ENCODE measurements around the gene HECTD4. TPM values are rescaled to one million over a fixed set of nuclear protein-coding genes. Genes with fewer than 3 reads are reported as not detected.

Gene HECTD4
- total RNA-seq, 1 donor from 2014 or later = 10.4 TPM

DNA sequence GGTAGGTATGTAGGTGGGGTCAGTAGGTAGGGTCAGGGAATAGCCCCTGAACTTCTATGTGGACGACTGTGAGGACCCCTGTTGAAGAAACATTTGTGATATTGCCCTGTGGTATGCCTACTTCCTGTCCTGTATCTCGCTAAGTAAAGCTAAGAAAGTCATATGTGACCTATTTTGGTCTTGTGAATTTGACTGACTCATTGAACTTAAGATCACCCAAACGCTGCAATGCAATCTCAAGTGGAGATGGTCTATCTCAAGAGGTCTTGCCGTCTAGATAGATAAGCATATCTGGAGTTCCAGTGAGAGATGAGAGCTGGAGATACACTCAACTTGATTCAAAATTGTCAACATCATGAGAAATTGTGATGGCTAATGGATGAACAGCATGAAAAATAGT lies 183.1 kb downstream of the HECTD4 start:
- TF ChIP-seq, protein P1, sequence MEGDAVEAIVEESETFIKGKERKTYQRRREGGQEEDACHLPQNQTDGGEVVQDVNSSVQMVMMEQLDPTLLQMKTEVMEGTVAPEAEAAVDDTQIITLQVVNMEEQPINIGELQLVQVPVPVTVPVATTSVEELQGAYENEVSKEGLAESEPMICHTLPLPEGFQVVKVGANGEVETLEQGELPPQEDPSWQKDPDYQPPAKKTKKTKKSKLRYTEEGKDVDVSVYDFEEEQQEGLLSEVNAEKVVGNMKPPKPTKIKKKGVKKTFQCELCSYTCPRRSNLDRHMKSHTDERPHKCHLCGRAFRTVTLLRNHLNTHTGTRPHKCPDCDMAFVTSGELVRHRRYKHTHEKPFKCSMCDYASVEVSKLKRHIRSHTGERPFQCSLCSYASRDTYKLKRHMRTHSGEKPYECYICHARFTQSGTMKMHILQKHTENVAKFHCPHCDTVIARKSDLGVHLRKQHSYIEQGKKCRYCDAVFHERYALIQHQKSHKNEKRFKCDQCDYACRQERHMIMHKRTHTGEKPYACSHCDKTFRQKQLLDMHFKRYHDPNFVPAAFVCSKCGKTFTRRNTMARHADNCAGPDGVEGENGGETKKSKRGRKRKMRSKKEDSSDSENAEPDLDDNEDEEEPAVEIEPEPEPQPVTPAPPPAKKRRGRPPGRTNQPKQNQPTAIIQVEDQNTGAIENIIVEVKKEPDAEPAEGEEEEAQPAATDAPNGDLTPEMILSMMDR (conservative IDR thresholded peaks at IDR 0.05; ENCODE audit: low read depth, low read length) = no peak
- no peak for DNase-seq (ENCODE audit: low read depth)
- no peak overlapping the region for H3K4me3 ChIP-seq (ENCODE audit: low read depth, low read length)

DNA sequence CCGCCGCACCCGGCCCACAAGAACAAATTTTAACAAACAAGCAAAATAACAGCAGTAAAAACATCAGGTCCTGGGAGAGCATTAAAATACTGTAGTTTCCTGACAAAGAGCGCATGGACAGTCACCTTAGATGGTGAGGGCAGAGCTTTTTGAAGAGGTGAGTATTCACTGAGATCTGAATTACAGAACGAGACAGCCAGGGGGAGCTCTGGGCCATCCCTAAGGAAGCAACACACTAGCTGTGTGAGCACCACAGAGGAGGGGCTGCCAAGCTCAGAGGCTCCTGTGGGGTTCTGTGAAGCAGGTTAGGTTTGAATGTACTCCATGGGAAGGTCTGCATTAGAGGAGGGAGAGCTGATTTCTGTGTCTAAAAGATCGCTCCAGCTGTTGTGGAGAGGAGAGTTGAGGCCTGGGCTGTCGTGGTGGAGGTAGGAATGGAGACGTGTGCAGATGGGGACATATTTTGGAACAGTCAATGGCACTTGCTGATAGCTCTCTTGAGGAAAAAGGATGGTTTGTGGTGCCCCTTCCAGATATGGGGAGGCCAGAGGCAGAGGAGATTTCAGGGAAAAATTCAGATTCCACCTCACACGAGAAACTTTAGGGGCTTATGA lies 184.0 kb downstream of the HECTD4 start:
- TF ChIP-seq, protein P1 (conservative IDR thresholded peaks at IDR 0.05; ENCODE audit: low read depth, low read length) = peak; percentile 76
- no peak overlapping the region for H3K4me3 ChIP-seq (ENCODE audit: low read depth, low read length)
- no peak for DNase-seq (ENCODE audit: low read depth)

DNA sequence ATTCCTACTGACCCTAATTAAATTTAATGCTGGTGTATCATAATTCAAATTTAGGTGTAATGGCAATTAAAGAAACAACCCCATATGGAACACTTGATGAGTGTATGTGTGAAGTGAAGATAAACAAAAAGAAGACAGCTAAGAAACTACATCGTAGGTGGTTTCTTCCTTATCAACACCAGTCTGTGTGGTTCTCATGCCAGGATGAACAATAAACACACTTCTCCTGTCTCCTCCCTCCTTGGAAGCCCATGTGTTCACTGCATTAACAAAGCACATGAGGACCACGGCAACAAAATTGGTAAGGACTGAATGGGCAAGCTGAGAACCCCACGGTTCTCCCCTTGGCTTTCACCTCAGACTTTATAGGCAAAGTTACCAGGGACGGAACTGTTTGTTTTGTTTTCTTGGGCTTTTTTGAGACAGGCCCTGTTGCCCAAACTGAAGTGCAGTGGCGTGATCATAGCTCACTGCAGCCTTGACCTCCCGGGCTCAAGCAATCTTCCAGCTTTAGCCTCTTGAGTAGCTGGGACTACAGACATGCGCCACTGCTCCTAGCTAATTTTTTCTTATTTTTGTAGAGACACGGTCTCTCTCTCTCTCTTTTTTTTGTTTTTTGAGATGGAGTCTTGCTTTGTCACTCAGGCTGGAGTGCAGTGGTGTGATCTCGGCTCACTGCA lies 185.9 kb downstream of the HECTD4 start:
- no peak overlapping the region for H3K4me3 ChIP-seq (ENCODE audit: low read depth, low read length)
- TF ChIP-seq, protein P1 (conservative IDR thresholded peaks at IDR 0.05; ENCODE audit: low read depth, low read length) = no peak
- no peak for DNase-seq (ENCODE audit: low read depth)

DNA sequence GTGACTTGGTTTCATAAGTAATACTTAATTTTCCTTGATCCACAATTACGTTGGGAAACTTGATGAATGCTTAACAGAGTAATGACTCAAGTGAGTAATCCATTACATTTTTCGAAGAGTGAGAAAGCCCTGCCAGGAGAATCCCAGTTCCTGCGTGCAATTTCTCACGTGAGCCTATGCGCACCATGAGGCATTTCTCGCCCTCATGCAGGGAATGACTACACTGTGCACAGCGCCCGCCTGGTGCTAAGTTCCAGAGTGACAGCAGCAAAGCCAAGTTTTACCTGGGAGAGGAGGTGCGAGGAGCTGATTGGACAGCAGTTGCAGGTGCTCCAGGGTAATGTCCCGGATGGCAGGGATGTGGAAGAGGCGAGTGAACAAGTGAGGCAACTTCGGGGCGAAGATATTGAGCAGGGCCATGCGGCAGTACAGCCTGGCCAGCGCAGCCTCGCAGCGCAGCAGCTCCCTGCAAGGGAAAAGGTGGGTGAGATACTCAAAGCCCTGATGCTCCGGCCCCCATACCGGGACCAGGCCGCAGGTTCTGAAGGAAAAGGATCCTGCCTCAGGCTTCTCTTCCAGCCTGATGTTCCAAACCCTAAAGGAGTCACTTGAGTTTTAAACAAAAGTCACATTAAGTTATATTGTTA lies 187.5 kb downstream of the HECTD4 start:
- H3K4me3 ChIP-seq (ENCODE audit: low read depth, low read length) = no peak overlapping the region
- TF ChIP-seq, protein P1 (conservative IDR thresholded peaks at IDR 0.05; ENCODE audit: low read depth, low read length) = no peak
- no peak for DNase-seq (ENCODE audit: low read depth)

DNA sequence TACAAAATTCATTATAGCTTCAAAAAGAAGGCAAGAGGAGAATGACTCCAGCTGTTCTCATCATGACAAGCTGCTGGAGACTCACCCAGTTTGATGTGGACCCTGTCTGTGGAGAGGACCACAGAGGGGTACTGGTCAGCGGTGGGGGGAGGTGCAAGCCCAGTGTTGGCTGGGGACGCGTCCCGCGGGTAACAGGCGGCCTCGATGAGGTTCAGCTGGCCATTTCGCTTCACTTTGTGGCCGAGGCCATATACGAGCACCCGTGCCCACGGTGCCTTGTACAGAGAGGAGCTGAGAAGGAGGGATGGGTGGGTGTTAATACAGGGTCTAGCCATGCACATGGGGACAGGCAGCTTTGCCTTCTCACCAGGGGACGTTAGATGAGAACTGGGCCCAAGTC lies 189.8 kb downstream of the HECTD4 start:
- no peak for DNase-seq (ENCODE audit: low read depth)
- TF ChIP-seq, protein P1 (conservative IDR thresholded peaks at IDR 0.05; ENCODE audit: low read depth, low read length) = no peak
- H3K4me3 ChIP-seq (ENCODE audit: low read depth, low read length) = no peak overlapping the region

DNA sequence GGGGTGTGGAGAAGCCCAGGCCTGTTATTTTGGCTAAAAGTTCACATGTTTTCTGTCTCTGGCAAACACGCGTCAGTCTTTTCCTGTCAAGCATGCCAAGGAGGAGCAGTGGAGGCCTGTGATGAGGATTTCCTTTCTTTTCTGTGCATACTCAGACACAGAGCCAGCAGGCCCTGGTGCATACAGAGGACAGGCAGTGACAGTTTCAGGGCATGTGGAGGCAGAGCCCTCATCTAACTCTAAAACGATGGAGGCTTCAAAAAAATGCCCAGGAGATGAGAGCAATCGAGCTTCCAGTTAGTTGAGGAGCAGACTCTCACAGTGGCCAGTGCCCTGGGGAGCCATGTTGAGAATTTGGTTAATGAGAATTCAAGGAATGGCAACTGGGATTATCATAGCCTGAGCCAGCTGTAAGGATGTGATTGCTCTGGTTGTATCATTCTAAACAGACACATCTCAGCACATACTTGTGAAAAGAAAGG lies 190.3 kb downstream of the HECTD4 start:
- no peak for DNase-seq (ENCODE audit: low read depth)
- TF ChIP-seq, protein P1 (conservative IDR thresholded peaks at IDR 0.05; ENCODE audit: low read depth, low read length) = no peak
- H3K4me3 ChIP-seq (ENCODE audit: low read depth, low read length) = no peak overlapping the region

Data from epithelial cell of proximal tubule (primary cell).